ENCODE data around the gene TMEM132D. TPM values are rescaled to one million over a fixed set of nuclear protein-coding genes. Genes with fewer than 3 reads are reported as not detected.

Gene TMEM132D
- total RNA-seq, 1 experiment from 2014 or later, result not detected

DNA sequence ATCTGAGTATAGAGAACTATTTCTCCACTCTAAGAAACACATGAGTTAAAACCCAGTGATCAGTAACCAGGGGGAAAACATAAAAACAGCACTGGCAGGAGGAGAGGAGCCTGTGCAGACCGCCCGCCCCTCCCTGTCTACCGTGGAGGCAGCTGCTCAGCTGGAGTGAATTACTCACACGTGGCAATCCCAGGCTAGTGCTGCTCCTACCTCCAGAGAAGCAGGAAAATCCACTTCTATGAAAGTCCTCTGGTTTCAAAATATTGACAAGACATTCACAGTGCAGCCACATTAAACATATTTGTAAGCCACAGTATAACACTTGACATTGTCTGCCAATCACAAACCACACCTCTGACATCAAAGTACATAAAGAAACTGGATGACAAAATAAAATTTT, 16.7 kb downstream of the TMEM132D start:
- Histone ChIP-seq H3K27ac (ENCODE audit: low read length) (no peak overlapping the region), H3K36me3 (ENCODE audit: control insufficient read depth, insufficient read depth, low read length) (no peaks in the 10 kb centered on the region), H3K4me3 (ENCODE audit: low read depth in 2 of 2, low read length in 2 of 2) (no peak overlapping the region), H3K27me3 (ENCODE audit: control insufficient read depth, insufficient read depth, low read length) (no peaks in the 10 kb centered on the region), H3K9me3 (ENCODE audit: control insufficient read depth, insufficient read depth, low read depth, low read length) (no peaks in the 10 kb centered on the region), H3K4me1 (ENCODE audit: control insufficient read depth, insufficient read depth, low read length) (no peaks in the 10 kb centered on the region)
- ChIA-PET CTCF (no interaction called here), POLR2A (no interaction called here)
- intact Hi-C loops (cut with micrococcal nuclease; ENCODE audit: unreplicated experiment) (no loop called here), in situ Hi-C loops (cut with HindIII; ENCODE audit: low pct_unique_long_range_greater_than_20kb, low sequenced_read_pairs) (no loop called here)
- TF ChIP-seq TCF7L2 (IDR thresholded peaks at IDR 0.05; ENCODE audit: low read depth, low read length), result no peak
- DNase-seq (ENCODE audit: low read depth, low spot score) (no peak), ATAC-seq (no peak)
- no TSS peak for BruUV-seq (replicated peaks)

DNA sequence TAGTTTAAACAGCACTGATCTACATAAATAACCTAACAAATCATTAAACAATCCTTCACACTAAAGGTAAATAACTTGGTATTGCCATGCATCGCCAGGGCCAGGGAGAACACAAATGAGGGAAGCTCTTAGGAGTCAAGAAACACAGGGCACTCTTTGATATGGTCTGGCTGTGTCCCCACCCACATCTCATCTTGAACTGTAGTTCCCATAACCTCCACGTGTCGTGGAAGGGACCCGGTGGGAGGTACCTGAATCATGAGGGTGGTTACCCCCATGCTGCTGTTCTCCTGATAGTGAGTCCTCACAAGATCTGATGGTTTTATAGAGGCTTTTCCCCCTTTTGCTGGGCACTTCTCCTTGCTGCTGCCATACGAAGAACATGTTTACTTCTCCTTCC, 17.3 kb downstream of the TMEM132D start:
- no peaks in the 10 kb centered on the region for H3K27me3 ChIP-seq (ENCODE audit: control insufficient read depth, insufficient read depth, low read length)
- H3K9me3 ChIP-seq (ENCODE audit: control insufficient read depth, insufficient read depth, low read depth, low read length), result no peaks in the 10 kb centered on the region
- intact Hi-C loops (cut with micrococcal nuclease; ENCODE audit: unreplicated experiment), result no loop called here
- no peak overlapping the region for H3K4me3 ChIP-seq (ENCODE audit: low read depth in 2 of 2, low read length in 2 of 2)
- BruUV-seq (replicated peaks), result no TSS peak
- H3K4me1 ChIP-seq (ENCODE audit: control insufficient read depth, insufficient read depth, low read length), result no peaks in the 10 kb centered on the region
- POLR2A ChIA-PET, result no interaction called here
- TF ChIP-seq, protein P1, sequence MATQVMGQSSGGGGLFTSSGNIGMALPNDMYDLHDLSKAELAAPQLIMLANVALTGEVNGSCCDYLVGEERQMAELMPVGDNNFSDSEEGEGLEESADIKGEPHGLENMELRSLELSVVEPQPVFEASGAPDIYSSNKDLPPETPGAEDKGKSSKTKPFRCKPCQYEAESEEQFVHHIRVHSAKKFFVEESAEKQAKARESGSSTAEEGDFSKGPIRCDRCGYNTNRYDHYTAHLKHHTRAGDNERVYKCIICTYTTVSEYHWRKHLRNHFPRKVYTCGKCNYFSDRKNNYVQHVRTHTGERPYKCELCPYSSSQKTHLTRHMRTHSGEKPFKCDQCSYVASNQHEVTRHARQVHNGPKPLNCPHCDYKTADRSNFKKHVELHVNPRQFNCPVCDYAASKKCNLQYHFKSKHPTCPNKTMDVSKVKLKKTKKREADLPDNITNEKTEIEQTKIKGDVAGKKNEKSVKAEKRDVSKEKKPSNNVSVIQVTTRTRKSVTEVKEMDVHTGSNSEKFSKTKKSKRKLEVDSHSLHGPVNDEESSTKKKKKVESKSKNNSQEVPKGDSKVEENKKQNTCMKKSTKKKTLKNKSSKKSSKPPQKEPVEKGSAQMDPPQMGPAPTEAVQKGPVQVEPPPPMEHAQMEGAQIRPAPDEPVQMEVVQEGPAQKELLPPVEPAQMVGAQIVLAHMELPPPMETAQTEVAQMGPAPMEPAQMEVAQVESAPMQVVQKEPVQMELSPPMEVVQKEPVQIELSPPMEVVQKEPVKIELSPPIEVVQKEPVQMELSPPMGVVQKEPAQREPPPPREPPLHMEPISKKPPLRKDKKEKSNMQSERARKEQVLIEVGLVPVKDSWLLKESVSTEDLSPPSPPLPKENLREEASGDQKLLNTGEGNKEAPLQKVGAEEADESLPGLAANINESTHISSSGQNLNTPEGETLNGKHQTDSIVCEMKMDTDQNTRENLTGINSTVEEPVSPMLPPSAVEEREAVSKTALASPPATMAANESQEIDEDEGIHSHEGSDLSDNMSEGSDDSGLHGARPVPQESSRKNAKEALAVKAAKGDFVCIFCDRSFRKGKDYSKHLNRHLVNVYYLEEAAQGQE (IDR thresholded peaks at IDR 0.05; ENCODE audit: insufficient read depth in 1 of 2, low read depth in 2 of 2, low read length in 1 of 2), result no peak
- TF ChIP-seq SIN3A (IDR thresholded peaks at IDR 0.05; ENCODE audit: borderline replicate concordance, insufficient read depth, low read depth, low read length) (no peak), POLR2AphosphoS5 (IDR thresholded peaks at IDR 0.05; ENCODE audit: low read depth, low read length) (no peak), TCF7L2 (IDR thresholded peaks at IDR 0.05; ENCODE audit: low read depth, low read length) (no peak)
- TF ChIP-seq, protein P2, sequence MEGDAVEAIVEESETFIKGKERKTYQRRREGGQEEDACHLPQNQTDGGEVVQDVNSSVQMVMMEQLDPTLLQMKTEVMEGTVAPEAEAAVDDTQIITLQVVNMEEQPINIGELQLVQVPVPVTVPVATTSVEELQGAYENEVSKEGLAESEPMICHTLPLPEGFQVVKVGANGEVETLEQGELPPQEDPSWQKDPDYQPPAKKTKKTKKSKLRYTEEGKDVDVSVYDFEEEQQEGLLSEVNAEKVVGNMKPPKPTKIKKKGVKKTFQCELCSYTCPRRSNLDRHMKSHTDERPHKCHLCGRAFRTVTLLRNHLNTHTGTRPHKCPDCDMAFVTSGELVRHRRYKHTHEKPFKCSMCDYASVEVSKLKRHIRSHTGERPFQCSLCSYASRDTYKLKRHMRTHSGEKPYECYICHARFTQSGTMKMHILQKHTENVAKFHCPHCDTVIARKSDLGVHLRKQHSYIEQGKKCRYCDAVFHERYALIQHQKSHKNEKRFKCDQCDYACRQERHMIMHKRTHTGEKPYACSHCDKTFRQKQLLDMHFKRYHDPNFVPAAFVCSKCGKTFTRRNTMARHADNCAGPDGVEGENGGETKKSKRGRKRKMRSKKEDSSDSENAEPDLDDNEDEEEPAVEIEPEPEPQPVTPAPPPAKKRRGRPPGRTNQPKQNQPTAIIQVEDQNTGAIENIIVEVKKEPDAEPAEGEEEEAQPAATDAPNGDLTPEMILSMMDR (IDR thresholded peaks at IDR 0.05), result no peak
- ATAC-seq, result no peak
- CTCF ChIA-PET, result no interaction called here
- no peak overlapping the region for H3K27ac ChIP-seq (ENCODE audit: low read length)
- no peaks in the 10 kb centered on the region for H3K36me3 ChIP-seq (ENCODE audit: control insufficient read depth, insufficient read depth, low read length)
- DNase-seq (ENCODE audit: low read depth, low spot score), result no peak
- in situ Hi-C loops (cut with HindIII; ENCODE audit: low pct_unique_long_range_greater_than_20kb, low sequenced_read_pairs), result no loop called here

DNA sequence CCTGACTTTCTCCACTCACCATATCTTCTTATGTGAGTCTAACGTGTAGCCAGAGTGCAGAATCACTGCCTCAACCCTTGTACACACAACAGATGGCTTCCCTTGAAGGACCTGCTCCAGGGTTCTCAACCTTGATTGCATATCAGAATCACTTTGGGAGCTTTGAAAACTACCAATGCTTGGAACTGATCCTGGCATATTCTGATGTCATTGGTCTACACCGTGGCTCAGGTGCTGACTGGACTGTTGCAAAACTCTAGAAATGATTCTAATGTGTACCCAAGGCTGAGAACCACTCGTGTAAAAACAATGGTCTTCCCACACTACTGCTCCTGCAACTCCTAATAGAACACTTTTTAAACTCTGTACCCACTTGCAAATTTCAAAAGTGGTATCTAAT, 18.5 kb downstream of the TMEM132D start:
- H3K4me3 ChIP-seq (ENCODE audit: low read depth in 2 of 2, low read length in 2 of 2), result no peak overlapping the region
- TF ChIP-seq POLR2AphosphoS5 (IDR thresholded peaks at IDR 0.05; ENCODE audit: low read depth, low read length) (no peak), SIN3A (IDR thresholded peaks at IDR 0.05; ENCODE audit: borderline replicate concordance, insufficient read depth, low read depth, low read length) (no peak), TCF7L2 (IDR thresholded peaks at IDR 0.05; ENCODE audit: low read depth, low read length) (no peak)
- TF ChIP-seq, protein P1 (IDR thresholded peaks at IDR 0.05; ENCODE audit: insufficient read depth in 1 of 2, low read depth in 2 of 2, low read length in 1 of 2), result no peak
- TF ChIP-seq, protein P2 (IDR thresholded peaks at IDR 0.05), result no peak
- no TSS peak for BruUV-seq (replicated peaks)
- intact Hi-C loops (cut with micrococcal nuclease; ENCODE audit: unreplicated experiment), result no loop called here
- DNase-seq (ENCODE audit: low read depth, low spot score) (no peak), ATAC-seq (no peak)
- no peaks in the 10 kb centered on the region for H3K9me3 ChIP-seq (ENCODE audit: control insufficient read depth, insufficient read depth, low read depth, low read length)
- no peaks in the 10 kb centered on the region for H3K27me3 ChIP-seq (ENCODE audit: control insufficient read depth, insufficient read depth, low read length)
- ChIA-PET CTCF (no interaction called here), POLR2A (no interaction called here)
- H3K4me1 ChIP-seq (ENCODE audit: control insufficient read depth, insufficient read depth, low read length), result no peaks in the 10 kb centered on the region
- in situ Hi-C loops (cut with HindIII; ENCODE audit: low pct_unique_long_range_greater_than_20kb, low sequenced_read_pairs), result no loop called here
- H3K27ac ChIP-seq (ENCODE audit: low read length), result no peak overlapping the region
- no peaks in the 10 kb centered on the region for H3K36me3 ChIP-seq (ENCODE audit: control insufficient read depth, insufficient read depth, low read length)
